GM18861 (cell line): ENCODE measurements around the gene INPP5F.
A peak's percentile ranks its signal among the peaks of the same experiment; 100 is the strongest.

Source experiments
- ATAC-seq: cut with Tn5 transposase; IDR thresholded peaks from one replicate; pipeline ENCODE4 v1.9.1; 2021; ENCODE audit not compliant: unreplicated experiment

INPP5F gene, protein sequence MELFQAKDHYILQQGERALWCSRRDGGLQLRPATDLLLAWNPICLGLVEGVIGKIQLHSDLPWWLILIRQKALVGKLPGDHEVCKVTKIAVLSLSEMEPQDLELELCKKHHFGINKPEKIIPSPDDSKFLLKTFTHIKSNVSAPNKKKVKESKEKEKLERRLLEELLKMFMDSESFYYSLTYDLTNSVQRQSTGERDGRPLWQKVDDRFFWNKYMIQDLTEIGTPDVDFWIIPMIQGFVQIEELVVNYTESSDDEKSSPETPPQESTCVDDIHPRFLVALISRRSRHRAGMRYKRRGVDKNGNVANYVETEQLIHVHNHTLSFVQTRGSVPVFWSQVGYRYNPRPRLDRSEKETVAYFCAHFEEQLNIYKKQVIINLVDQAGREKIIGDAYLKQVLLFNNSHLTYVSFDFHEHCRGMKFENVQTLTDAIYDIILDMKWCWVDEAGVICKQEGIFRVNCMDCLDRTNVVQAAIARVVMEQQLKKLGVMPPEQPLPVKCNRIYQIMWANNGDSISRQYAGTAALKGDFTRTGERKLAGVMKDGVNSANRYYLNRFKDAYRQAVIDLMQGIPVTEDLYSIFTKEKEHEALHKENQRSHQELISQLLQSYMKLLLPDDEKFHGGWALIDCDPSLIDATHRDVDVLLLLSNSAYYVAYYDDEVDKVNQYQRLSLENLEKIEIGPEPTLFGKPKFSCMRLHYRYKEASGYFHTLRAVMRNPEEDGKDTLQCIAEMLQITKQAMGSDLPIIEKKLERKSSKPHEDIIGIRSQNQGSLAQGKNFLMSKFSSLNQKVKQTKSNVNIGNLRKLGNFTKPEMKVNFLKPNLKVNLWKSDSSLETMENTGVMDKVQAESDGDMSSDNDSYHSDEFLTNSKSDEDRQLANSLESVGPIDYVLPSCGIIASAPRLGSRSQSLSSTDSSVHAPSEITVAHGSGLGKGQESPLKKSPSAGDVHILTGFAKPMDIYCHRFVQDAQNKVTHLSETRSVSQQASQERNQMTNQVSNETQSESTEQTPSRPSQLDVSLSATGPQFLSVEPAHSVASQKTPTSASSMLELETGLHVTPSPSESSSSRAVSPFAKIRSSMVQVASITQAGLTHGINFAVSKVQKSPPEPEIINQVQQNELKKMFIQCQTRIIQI

DNA sequence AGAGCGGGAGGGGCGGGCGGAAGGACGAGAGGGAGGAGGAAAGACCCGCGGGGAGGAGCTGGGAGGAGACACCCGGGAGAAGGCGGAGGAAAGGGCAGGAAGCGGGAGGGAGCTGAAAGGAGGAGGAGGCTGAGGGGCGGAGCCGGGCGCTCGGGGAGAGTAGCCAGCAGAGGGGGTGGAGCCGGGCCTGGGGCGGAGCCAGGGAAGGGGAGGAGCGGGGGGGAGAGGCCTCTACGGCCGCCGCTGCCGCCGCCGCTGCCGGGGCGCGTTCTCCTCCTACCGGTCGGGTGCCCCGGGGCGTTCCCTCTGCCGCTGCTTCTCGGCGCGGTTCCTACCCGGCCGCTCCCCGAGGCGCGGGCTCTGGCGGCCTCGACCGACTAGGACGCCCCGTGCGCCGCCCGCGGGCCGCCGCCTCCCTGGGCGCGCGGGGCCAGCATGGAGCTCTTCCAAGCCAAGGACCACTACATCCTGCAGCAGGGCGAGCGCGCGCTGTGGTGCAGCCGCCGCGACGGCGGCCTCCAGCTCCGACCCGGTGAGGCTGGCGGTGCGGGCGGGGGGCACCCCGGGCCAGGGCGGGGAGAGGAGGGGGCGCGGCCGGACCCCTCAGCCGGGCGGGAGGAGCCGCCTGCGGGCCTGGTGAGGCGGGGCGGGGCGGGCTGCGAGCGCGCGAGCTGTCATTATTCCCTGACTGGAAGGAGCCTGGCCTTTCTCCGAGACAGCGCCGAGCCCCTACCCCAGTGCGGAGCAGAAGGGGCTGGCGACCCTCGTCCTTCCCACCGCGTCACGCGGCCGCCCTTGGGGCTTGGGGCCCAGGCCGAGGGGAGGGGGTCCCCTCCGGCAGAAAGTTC lies at the start of gene INPP5F:
TSS of gene INPP5F (plus strand) at position 223 of the 848 bp plus-strand sequence. CDS start at position 436, 213 bp downstream.
- ATAC-seq, result peak; percentile 71

DNA sequence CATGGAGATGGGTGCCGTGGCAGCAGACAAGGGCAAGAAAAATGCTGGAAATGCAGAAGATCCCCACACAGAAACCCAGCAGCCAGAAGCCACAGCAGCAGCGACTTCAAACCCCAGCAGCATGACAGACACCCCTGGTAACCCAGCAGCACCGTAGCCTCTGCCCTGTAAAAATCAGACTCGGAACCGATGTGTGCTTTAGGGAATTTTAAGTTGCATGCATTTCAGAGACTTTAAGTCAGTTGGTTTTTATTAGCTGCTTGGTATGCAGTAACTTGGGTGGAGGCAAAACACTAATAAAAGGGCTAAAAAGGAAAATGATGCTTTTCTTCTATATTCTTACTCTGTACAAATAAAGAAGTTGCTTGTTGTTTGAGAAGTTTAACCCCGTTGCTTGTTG lies 48.7 kb upstream of the INPP5F start:
- no peak for ATAC-seq

DNA sequence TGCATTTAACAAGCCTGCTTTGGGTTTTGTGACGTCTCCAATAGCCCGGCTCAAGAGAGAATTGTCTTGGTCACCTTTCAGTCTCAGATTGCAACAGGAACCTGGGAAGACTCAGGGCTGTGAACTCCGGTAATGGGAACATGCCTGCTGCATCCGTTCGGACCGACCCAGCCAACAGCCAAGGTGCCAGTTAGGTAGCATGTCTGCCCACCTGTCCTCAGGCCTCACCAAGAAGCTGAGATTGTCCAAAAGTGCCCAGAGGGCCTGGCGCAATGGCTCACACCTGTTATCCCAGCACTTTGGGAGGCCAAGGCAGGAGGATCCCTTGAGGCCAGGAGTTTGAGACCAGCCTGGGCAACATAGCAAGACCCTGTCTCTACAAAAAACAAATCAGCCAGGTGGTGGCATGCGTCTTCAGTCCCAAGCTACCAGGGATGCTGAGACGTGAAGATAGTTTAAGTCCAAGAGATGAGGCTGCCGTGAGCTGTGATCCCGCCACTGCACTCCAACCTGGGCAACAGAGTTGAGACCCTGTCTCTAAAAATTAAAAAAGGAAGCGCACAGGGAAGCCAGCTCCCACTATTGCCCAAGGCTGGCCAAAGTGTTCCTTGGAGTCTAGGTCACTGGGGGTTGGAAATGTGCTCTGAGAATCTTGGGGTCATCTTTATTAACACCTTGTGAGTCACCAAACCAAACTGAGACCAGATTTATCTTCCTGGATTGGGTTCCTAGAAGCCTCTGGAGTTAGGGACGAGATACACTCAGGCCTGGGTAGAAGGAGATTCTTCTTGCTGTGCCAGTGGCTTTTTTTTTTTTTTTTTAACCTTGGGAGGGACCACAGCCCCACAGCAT lies 47.7 kb upstream of the INPP5F start:
- no peak for ATAC-seq

DNA sequence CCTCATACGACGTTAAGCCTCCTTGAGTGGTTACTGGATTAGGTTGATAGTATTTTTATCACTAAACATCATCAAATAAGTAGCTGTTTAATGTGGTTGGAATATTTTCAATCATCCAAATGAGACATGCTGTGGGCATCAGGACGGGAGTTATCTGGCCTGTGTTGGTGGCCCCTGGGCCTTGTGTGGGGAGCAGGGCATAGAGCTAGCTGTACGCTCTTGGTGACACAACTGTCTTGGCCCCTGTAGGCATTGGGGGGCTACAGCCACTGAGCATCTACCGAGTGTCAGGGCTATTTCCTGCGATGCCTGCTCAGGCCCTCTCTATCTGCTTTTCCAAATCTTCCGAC lies 46.4 kb upstream of the INPP5F start:
- ATAC-seq, result no peak

DNA sequence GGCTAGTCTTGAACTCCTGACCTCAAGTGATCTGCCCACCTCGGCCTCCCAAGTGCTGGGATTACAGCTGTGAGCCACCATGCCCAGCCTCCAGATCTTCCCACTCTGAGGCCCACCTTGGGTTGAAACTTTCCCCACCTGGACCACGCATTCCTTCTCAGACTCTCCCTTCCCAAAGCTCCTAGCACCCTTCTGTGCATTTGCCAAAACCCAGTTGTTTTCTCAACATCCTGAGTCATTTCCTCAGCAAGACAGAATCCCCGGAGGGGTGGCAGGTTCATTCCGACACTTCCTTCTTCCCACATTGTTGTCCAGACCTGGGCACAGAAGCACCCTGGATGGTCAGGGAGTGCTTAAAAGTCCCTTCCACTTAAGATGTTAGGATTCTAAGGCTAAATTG lies 45.8 kb upstream of the INPP5F start:
- ATAC-seq, result no peak

DNA sequence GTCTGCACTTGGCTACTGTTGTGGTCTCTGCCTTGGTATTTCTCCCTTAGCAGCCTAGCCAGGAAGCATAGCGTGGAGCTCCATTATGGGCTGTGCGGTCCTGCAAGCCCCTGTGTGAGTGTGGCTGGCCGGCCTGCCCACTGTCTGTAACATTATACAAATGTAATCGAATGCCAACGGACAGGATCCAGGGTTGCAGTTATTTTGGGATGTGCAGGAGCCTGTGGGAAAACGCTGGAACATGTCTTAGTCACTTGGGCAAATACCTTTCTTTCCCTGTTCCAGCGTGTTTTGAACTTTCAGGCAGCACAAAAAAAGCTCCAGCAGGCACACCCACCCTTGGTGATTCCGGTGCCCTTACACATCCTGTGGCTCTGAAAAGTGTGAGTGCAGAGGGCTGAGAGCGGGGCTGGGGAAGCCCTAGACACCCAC lies 45.2 kb upstream of the INPP5F start:
- ATAC-seq, result no peak

DNA sequence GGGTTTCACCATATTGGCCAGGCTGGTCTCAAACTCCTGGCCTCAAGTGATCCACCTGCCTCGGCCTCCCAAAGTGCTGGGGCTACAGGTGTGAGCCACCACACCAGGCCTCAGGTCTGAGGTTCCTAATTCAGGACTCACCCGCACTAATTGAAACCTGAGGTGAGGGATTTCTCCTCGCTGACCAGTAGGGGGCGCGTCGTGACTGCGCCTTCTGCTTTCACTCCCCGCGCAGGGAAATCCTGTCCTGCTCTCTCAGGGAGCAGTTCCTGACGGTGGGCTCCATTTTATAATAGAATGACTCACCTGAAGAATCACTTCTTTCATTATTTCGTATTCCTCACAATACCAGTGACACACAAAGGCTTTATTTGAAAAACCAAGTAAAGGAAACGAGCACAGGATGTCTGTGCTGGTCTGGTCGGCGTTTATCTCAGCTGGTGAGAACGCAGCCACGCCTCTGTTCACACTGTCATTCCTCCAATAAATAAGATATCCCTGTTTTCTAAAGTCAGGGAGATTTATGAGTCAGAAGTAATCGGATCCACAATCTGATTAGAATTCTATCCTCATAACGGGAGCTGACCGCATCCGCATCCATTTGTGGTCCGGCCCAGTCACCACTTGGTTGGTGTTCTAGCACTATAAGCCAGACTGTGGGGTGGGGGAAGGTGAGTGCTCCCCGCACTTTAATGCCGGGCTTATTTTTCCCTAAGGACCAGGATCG lies 39.2 kb upstream of the INPP5F start:
- peak; percentile 79 for ATAC-seq

DNA sequence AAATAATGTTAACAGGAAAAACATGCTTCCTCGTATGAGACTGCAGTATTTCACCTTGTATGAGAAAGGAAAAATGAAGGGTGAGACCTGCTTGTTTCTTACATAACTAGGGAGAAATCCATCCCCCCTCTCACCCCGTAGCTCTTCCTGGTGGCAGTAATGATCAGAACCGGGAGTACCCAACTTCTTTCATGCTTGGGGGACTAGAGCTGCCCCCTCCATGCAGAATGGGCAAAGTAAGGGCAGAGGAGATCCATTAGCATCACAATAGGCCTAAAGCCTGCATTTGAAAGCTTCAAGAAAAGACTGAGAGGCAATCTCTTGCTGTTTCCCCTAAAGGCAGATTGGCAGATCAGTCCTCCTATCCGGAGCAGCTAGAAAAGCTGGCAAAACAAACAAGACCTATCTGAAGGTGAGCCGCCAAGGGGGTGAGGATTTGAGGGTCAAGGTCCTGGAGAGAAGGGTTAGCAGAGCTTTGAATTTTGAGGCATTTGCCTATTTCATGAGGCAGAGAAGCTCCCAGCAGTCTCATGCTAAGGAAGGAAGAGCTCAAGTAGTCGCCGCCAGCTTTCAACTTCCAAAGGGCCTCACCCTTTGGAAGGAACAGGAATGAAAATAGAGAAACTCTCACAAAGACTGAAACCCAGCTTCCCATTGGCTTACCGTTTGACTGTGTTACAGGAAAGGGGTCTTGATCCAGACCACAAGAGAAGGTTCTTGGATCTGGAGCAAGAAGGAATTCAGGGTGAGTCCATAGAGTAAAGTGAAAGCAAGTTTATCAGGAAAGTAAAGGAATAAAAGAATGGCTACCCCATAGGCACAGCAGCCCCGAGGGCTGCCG lies 38.4 kb upstream of the INPP5F start:
- ATAC-seq, result no peak

DNA sequence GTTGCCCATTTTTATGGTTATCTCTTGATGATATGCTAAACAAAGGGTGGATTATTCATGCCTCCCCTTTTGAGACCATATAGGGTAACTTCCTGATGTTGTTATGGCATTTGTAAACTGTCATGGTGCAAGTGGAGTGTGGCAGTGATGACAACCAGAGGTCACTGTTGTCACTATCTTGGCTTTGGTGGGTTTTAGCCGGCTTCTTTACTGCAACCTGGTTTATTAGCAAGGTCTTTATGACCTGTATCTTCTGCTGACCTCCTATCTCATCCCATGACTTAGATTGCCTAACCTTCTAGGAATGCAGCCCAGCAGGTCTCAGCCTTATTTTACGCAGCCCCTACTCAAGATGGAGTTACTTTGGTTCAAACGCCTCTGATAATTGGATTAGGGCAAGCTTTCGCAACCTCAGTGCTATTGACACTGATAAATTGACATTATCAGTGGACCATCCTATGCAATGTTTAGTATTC lies 37.8 kb upstream of the INPP5F start:
- peak; percentile 45 for ATAC-seq

DNA sequence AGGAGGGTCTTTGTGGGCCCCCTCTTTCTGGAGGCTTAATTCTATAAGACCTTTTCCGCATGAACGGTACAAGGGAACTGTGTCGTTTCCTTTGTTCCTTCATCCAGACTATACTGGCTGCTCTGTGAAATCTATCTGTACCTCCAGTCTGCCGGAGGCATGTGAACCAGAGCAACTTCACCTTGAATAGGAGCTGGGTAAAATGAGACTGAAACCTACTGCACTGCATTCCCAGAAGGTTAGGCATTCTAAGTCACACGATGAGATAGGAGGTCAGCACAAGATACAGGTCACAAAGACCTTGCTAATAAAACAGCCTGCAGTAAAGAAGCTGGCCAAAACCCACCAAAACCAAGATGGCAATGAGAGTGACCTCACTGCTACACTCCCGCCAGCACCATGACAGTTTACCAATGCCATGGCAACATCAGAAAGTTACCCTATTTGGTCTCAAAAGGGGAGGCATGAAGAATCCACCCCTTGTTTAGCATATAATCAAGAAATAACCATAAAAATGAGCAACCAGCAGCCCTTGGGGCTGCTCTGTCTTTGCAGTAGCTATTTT lies 36.8 kb upstream of the INPP5F start:
- ATAC-seq, result no peak

DNA sequence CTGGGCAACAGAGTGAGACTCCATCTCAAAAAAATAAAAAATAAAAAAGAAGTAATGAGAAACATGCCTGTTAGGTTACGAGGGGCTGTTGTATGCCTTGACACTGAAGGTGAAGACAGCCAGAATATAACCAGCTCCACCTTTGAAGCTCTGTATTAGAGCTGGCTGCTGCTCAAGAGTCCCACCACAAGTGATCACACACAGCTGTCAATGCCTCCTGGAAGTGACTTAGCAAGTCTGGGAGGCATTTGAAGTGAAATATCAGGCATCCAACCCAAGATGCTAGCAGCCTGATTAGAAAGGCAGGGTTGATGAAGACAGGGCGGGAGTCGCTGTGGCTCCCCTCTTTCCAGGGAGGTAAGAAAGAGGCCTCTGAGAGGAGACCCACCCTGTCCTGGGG lies 34.1 kb upstream of the INPP5F start:
- ATAC-seq, result no peak

DNA sequence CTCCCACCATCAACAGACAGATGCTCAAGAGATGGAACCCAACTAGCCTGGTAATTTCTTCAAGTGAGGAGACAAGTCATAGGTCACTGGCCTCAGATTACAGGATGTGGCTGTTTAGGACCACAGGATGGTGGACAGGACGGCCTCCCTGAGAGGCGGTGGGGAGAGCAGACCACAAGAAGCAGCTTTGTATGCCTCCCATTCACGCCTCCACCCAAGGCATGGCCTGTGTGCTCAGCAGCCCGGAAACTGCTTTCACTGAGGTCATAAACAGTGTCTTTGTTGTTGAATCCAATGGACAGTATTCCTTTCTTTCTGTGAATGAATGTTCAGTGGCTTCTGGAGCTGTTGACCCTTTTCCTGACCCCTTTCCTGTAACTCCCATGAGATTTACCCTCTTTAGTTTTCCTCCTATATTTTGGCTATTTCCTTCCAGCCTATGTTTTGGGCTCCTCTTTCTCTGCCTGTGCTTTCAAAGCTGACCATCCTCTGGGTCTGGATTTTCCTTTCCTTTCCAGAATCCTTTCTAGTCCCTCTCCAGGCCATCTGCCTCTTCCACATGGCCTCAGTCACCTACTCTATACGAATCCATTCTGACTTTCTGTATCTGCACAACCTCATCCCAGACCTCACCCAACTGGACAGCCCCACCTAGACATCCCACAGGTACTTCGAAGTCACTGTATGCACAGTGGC lies 32.4 kb upstream of the INPP5F start:
- no peak for ATAC-seq

DNA sequence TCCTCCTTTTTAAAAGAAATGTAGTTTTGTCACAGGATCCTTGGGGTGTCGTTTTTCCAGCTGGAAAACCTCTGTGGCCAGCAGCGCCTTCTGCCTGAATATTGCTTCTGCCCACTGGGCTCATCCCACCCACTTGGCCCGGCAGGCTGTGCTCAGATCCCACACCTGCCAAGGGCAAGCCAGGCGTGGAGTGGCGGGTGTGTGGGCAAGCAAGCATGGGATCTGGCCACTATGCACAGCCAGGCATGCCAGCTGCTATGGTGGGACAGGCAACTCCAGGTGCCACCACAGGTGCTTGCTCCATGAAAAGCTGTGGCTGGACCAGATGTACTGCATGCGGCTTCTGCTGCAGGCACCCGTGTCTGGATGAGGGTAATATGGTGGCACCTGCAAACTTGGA lies 31.2 kb upstream of the INPP5F start:
- ATAC-seq, result no peak

DNA sequence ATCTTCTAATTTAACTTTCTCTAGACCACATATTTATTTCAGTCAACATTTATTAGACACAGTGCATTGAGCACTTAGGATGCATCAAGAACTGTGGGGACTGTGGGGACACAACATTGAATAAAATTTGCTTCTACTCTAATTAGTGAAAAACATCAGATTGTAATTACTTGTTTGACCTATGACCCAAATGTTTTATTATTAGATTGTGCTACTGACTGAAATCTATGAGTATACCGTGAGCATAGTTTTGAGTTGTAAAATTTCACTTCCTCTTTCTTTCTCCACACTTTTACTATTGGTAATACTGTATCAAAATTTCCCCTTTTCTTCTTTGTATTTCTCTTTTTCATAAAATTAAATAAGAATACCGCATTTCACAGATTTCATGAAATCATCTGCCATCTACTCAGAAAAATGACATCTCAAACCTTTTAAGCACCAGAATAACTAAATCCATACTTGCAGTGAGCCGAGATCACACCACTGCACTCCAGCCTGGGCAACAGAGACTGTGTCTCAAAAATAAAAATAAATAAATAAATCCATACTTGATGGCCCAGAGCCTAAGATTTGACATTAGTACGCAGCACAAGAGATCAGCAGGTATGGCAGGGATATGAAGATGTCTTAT lies 25.4 kb upstream of the INPP5F start:
- ATAC-seq, result peak; percentile 64

DNA sequence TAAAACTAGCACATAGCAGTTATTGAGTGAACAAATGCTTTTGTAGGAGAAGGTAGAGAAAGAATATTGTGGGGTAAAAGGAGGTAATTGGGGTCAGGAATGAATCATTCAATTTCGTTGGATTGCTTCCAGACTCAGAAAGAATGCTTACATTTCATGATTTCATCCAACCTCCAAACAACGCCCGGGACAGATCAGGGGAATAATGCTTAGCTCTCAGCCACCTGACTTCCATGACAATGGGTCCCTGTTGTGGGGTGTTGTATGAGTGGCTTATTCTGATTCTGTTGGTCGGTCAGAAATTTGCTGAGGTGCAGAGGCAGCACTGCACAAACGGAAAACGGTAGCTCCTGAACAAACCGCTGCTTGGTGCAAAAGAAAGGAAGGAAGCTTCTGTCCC lies 24.0 kb upstream of the INPP5F start:
- no peak for ATAC-seq

DNA sequence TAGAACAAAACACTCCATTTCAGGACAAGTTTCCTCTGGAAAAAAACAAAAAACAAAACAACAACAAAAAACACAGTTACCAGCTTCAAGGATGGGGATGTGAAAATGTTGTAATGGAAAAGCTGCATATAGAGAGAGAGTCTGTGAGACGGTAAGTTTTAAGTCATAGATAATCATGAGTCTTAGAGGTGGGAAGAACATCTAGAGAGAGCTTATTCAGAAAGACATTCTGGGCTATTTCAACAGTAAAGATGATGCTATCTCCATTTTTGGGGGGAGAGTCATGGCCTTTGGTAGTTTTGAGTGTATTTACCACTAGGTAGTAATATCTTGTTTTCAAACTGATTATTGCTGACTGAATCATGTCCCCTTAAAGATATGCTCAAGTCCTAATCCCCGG lies 23.3 kb upstream of the INPP5F start:
- no peak for ATAC-seq
